K562 (cell line): ENCODE results near the gene BHLHE40. TPM values are rescaled to one million over a fixed set of nuclear protein-coding genes. Genes with fewer than 3 reads are reported as not detected.

Experiments used
- ATF7 ChIP-seq: fragments of 450-650 bp; IDR thresholded peaks from 2 replicates; pipeline ENCODE4 v1.7.1; 2014; ENCODE audit warnings: mild to moderate bottlenecking, moderate library complexity
- CBFB ChIP-seq: sonication (generic); formaldehyde crosslinking; IDR thresholded peaks from 2 replicates; pipeline ENCODE4 v1.4.0; 2020; ENCODE audit warnings: mild to moderate bottlenecking, missing genetic modification reagents
- CBX2 ChIP-seq: fragments of 200-600 bp; sonication (generic); IDR thresholded peaks from one replicate; pipeline ENCODE4 v1.6.1; 2012; ENCODE audit warnings: mild to moderate bottlenecking, low read length, inconsistent platforms; ENCODE audit not compliant: insufficient read depth, poor library complexity, severe bottlenecking
- CHD2 ChIP-seq: IDR thresholded peaks from 2 replicates; pipeline ENCODE4 v1.6.1; 2011; ENCODE audit warnings: low read depth, low read length
- DACH1 ChIP-seq: fragments of 450-650 bp; IDR thresholded peaks from 2 replicates; pipeline ENCODE4 v1.6.1; 2018; ENCODE audit not compliant: partially characterized antibody
- EGR1 ChIP-seq: fragments of 450-650 bp; conservative IDR thresholded peaks from 2 replicates; pipeline ENCODE4 v1.6.1; 2017; ENCODE audit warnings: mild to moderate bottlenecking
- FUS ChIP-seq: fragments of 200-400 bp; formaldehyde crosslinking; optimal IDR thresholded peaks from 2 replicates; pipeline ENCODE3; 2017; ENCODE audit warnings: low read depth, low read length
- JUND ChIP-seq, 2 experiments: IDR thresholded peaks; 2 replicates in 1 of 2; 3 replicates in 1 of 2; pipeline ENCODE4 v1.6.1; 2011; ENCODE audit warnings: borderline replicate concordance in 2 of 2, low read depth in 2 of 2, low read length in 2 of 2, improper control_type of control experiment in 1 of 2, missing biosample characterization in 1 of 2, missing genetic modification characterization in 1 of 2, missing genetic modification reagents in 1 of 2
- KAT7 ChIP-seq: sonication (generic); formaldehyde crosslinking; IDR thresholded peaks from 2 replicates; pipeline ENCODE4 v1.8.0; 2022; ENCODE audit warnings: missing genetic modification reagents, mild to moderate bottlenecking, borderline replicate concordance
- MEF2D ChIP-seq: conservative IDR thresholded peaks from 2 replicates; pipeline ENCODE4 v1.6.1; 2016; ENCODE audit warnings: low read depth, missing genetic modification characterization, missing compliant biosample characterization
- MYNN ChIP-seq, 2 experiments: sonication (generic); formaldehyde crosslinking in 1 of 2; IDR thresholded peaks; 2 replicates each; pipeline versions ENCODE4 v1.5.0 to v1.6.1; 2016 to 2020; ENCODE audit warnings: antibody characterized with exemption in 1 of 2, missing genetic modification reagents in 1 of 2
- NFXL1 ChIP-seq: fragments of 450-650 bp; formaldehyde crosslinking; IDR thresholded peaks from 2 replicates; pipeline ENCODE4 v1.4.0; 2021; ENCODE audit warnings: mild to moderate bottlenecking
- POLR2AphosphoS2 ChIP-seq: IDR thresholded peaks from 2 replicates; pipeline ENCODE4 v1.6.1; 2012; ENCODE audit warnings: low read length, improper control_type of control experiment
- POU5F1 ChIP-seq: fragments of 150-350 bp; IDR thresholded peaks from 2 replicates; pipeline ENCODE4 v1.6.1; 2014; ENCODE audit warnings: borderline replicate concordance, low read length, low read depth, mild to moderate bottlenecking; ENCODE audit not compliant: partially characterized antibody
- STAT5A ChIP-seq: IDR thresholded peaks from 2 replicates; pipeline ENCODE4 v1.6.1; 2012; ENCODE audit warnings: low read length, inconsistent platforms, borderline replicate concordance
- TBL1XR1 ChIP-seq, 2 experiments: IDR thresholded peaks; 2 replicates each; pipeline ENCODE4 v1.6.1; 2012; ENCODE audit warnings: improper control_type of control experiment in 2 of 2, low read length in 2 of 2, mild to moderate bottlenecking in 1 of 2
- ZBED1 ChIP-seq: IDR thresholded peaks from 2 replicates; pipeline ENCODE4 v1.6.1; 2014
- ZBTB1 ChIP-seq: sonication (generic); formaldehyde crosslinking; IDR thresholded peaks from 2 replicates; pipeline ENCODE4 v1.8.1; 2023; ENCODE audit warnings: missing genetic modification reagents, low read depth, mild to moderate bottlenecking, borderline replicate concordance
- ZKSCAN1 ChIP-seq: fragments of 150-350 bp; IDR thresholded peaks from 2 replicates; pipeline ENCODE4 v1.6.1; 2016; ENCODE audit warnings: low read depth, low read length
- ZNF124 ChIP-seq: sonication (generic); formaldehyde crosslinking; IDR thresholded peaks from 2 replicates; pipeline ENCODE4 v1.8.1; 2022; ENCODE audit warnings: missing genetic modification reagents
- ZNF253 ChIP-seq: fragments of 250-450 bp; sonication (Bioruptor Pico); conservative IDR thresholded peaks from 2 replicates; pipeline ENCODE4 v1.6.1; 2021; ENCODE audit warnings: mild to moderate bottlenecking
- ZNF274 ChIP-seq: IDR thresholded peaks from 2 replicates; pipeline ENCODE4 v1.6.1; 2011; ENCODE audit warnings: low read depth, mild to moderate bottlenecking, low read length, moderate library complexity, borderline replicate concordance
- ZNF408 ChIP-seq: fragments of 250-450 bp; sonication (Bioruptor Pico); IDR thresholded peaks from 2 replicates; pipeline ENCODE4 v1.4.0; 2020; ENCODE audit warnings: low read depth, mild to moderate bottlenecking, moderate library complexity
- ZNF764 ChIP-seq: fragments of 250-450 bp; sonication (Bioruptor Pico); IDR thresholded peaks from 2 replicates; pipeline ENCODE4 v1.4.0; 2020; ENCODE audit warnings: low read depth, mild to moderate bottlenecking, moderate library complexity
- polyA plus RNA-seq, 8 experiments: library from polyadenylated mRNA; depleted of rRNA in 4 of 8; stranded (reverse) in 5 of 8; unstranded in 3 of 8; fragments of >200 nt; fragmentation: Nextera tagmentation in 2 of 8; fragmentation: Illumina TruSeq in 1 of 8; extraction: Ambion mirVana in 2 of 8; extraction: Trizol in 1 of 8; gene quantifications; 2 replicates each; pipeline versions ENCODE4 v1.2.1 to v1.2.3, GENCODE V29; 2011 to 2014; ENCODE audit warnings: inconsistent platforms in 1 of 8, missing spikeins in 1 of 8
- total RNA-seq, 7 experiments: library from RNA; depleted of rRNA in 6 of 7; stranded (reverse); fragments of >200 nt in 6 of 7; fragmentation: Illumina TruSeq in 2 of 7; extraction: Trizol in 2 of 7; gene quantifications; 2 replicates each; pipeline versions ENCODE4 v1.2.1 to v1.2.3, GENCODE V29; 2011 to 2021; ENCODE audit warnings: low replicate concordance in 1 of 7
- TF ChIP-seq, protein P1 (sequence below): fragments of 200-800 bp; sonication (Bioruptor generic); IDR thresholded peaks from 2 replicates; pipeline ENCODE4 v1.6.1; 2017; ENCODE audit warnings: missing genetic modification characterization, missing compliant biosample characterization
- TF ChIP-seq, protein P2 (sequence below): fragments of 250-450 bp; sonication (Bioruptor Pico); IDR thresholded peaks from 2 replicates; pipeline ENCODE4 v1.5.1; 2021; ENCODE audit warnings: mild to moderate bottlenecking
- TF ChIP-seq, protein P3 (sequence below): sonication (generic); formaldehyde crosslinking; IDR thresholded peaks from 2 replicates; pipeline ENCODE4 v1.8.0; 2022; ENCODE audit warnings: missing genetic modification reagents, mild to moderate bottlenecking, borderline replicate concordance

The BHLHE40 gene
- total and polyA plus RNA-seq, 9 of the 15 experiments (the other 6 are each of a cell fraction or from before 2014, with no cell fraction given): 12.0 to 83.9 (median 31.4) TPM

DNA sequence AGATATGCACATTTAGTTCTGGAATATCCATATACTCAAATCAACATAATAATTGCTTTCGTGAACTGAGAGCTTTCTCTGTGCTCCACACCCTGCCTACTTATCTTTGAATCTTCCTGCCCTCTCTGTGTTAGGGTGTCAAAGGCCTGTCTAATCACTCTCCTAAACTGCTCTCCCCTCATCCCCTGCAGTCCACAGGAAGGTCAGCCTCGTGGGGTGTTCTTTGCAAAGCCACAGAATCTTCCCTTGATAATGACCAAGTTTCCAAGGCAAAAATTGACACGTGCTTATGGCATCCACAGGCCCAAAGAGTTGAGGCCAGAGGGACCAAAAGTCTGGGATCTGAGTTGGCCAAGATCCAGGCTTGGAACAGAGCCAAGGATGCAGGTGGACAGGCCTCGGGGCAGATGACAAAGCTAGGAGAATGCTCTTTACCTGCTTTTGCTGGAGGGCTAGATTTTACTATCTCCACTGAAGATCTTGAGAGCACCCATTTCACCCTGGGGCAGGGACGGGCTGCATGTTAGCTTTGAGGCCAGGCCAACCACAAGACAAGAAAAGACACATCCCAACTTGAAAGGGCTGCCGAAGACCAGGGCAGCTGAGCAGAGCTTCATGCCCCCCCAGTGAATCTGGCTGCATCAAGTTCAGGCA lies 20.4 kb downstream of the BHLHE40 start (continued):
- TF ChIP-seq ZNF764 (CRISPR knock-in tag) (no peak), ZBTB1 (CRISPR knock-in tag) (no peak), ATF7 (peak; percentile 34; the same call in 1 of the 2 replicates), CBX2 (no peak), CBFB (CRISPR knock-in tag) (no peak), POU5F1 (no peak), ZNF408 (CRISPR knock-in tag) (no peak), NFXL1 (CRISPR knock-in tag) (no peak), KAT7 (CRISPR knock-in tag) (no peak), STAT5A (no peak), ZNF124 (CRISPR knock-in tag) (no peak), MYNN (IDR thresholded peaks at IDR 0.05) (no peak), MYNN (CRISPR knock-in tag; IDR thresholded peaks at IDR 0.05) (no peak), ZNF253 (CRISPR knock-in tag) (no peak), JUND (IDR thresholded peaks at IDR 0.05; ENCODE audit: borderline replicate concordance, low read depth, low read length) (no peak), JUND (tag; IDR thresholded peaks at IDR 0.05; ENCODE audit: borderline replicate concordance, low read depth, low read length) (peak; percentile 19; the same call in 1 of the 3 replicates), CHD2 (no peak), MEF2D (tag) (0 out of 2 replicates have a peak, but pooled peaks have one; percentile 63), DACH1 (no peak), EGR1 (no peak), FUS (no peak), POLR2AphosphoS2 (no peak), ZKSCAN1 (no peak), ZNF274 (no peak), ZBED1 (no peak), TBL1XR1 (IDR thresholded peaks at IDR 0.05; ENCODE audit: low read length in 2 of 2) (no peak)
- TF ChIP-seq, protein P1, sequence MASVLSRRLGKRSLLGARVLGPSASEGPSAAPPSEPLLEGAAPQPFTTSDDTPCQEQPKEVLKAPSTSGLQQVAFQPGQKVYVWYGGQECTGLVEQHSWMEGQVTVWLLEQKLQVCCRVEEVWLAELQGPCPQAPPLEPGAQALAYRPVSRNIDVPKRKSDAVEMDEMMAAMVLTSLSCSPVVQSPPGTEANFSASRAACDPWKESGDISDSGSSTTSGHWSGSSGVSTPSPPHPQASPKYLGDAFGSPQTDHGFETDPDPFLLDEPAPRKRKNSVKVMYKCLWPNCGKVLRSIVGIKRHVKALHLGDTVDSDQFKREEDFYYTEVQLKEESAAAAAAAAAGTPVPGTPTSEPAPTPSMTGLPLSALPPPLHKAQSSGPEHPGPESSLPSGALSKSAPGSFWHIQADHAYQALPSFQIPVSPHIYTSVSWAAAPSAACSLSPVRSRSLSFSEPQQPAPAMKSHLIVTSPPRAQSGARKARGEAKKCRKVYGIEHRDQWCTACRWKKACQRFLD (CRISPR knock-in tag): 0 out of 2 replicates have a peak, but pooled peaks have one; percentile 44
- TF ChIP-seq, protein P2, sequence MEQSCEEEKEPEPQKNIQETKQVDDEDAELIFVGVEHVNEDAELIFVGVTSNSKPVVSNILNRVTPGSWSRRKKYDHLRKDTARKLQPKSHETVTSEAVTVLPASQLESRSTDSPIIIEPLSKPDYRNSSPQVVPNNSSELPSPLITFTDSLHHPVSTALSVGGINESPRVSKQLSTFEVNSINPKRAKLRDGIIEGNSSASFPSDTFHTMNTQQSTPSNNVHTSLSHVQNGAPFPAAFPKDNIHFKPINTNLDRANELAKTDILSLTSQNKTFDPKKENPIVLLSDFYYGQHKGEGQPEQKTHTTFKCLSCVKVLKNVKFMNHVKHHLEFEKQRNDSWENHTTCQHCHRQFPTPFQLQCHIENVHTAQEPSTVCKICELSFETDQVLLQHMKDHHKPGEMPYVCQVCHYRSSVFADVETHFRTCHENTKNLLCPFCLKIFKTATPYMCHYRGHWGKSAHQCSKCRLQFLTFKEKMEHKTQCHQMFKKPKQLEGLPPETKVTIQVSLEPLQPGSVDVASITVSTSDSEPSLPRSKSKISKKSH (CRISPR knock-in tag): no peak
- TF ChIP-seq, protein P3, sequence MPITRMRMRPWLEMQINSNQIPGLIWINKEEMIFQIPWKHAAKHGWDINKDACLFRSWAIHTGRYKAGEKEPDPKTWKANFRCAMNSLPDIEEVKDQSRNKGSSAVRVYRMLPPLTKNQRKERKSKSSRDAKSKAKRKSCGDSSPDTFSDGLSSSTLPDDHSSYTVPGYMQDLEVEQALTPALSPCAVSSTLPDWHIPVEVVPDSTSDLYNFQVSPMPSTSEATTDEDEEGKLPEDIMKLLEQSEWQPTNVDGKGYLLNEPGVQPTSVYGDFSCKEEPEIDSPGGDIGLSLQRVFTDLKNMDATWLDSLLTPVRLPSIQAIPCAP: no peak
